ENCODE measurements around the gene SEMA5A. TPM values are rescaled to one million over a fixed set of nuclear protein-coding genes. Genes with fewer than 3 reads are reported as not detected.

The SEMA5A gene
- polyA plus RNA-seq, 3 donors: not detected

GRCh38 chr5:9482381-9482780 is 63.5 kb downstream of the SEMA5A start:
- Histone ChIP-seq H3K27me3 (ENCODE audit: control insufficient read depth in 2 of 2, insufficient read depth in 2 of 2, low read length in 2 of 2) (no peaks in the 10 kb centered on the region), H3K9ac (ENCODE audit: insufficient read depth, low read length, poor library complexity, severe bottlenecking) (no peak overlapping the region), H3K4me3 (replicated peaks in 1 of 3; ENCODE audit: low read depth in 2 of 3, low read length in 3 of 3) (no peak overlapping the region), H3K9me3 (replicated peaks in 1 of 2; ENCODE audit: control insufficient read depth in 1 of 2, insufficient read depth in 1 of 2, low read length in 2 of 2) (peaks cover 18 to 19% of the 10 kb centered on the region in 2 donors), H3K4me1 (ENCODE audit: control insufficient read depth in 1 of 2, insufficient read depth in 2 of 2, low read length in 2 of 2) (no peaks in the 10 kb centered on the region), H2AFZ (ENCODE audit: insufficient read depth, low read depth, low read length, poor library complexity, severe bottlenecking) (no peak overlapping the region), H4K20me1 (ENCODE audit: insufficient read depth, low read length) (no peaks in the 10 kb centered on the region), H3K4me2 (replicated peaks; ENCODE audit: extremely low read depth, low read length, poor library complexity, severe bottlenecking) (no peak overlapping the region), H3K36me3 (replicated peaks in 1 of 2; ENCODE audit: control insufficient read depth in 1 of 2, insufficient read depth in 2 of 2, low read length in 2 of 2) (no peaks in the 10 kb centered on the region), H3K79me2 (ENCODE audit: insufficient read depth, low read length) (no peaks in the 10 kb centered on the region), H3K27ac (ENCODE audit: low read depth in 1 of 2, low read length in 2 of 2) (no peak overlapping the region)
- 100% methylated on average over 1 of the region's 2 CpGs for WGBS (ENCODE audit: insufficient coverage)
- intact Hi-C loops (cut with micrococcal nuclease): no loop called here
- Mint-ChIP-seq H3K27ac (no peak overlapping the region), H3K4me3 (no peak overlapping the region), H3K36me3 (no peaks in the 10 kb centered on the region), H3K4me1 (no peaks in the 10 kb centered on the region), H3K27me3 (ENCODE audit: low read depth in 3 of 3) (no peaks in the 10 kb centered on the region), H3K9me3 (peaks cover 7 to 39% (median 20%) of the 10 kb centered on the region in 7 donors)
- DNase-seq: no peak
- TF ChIP-seq, protein P1, sequence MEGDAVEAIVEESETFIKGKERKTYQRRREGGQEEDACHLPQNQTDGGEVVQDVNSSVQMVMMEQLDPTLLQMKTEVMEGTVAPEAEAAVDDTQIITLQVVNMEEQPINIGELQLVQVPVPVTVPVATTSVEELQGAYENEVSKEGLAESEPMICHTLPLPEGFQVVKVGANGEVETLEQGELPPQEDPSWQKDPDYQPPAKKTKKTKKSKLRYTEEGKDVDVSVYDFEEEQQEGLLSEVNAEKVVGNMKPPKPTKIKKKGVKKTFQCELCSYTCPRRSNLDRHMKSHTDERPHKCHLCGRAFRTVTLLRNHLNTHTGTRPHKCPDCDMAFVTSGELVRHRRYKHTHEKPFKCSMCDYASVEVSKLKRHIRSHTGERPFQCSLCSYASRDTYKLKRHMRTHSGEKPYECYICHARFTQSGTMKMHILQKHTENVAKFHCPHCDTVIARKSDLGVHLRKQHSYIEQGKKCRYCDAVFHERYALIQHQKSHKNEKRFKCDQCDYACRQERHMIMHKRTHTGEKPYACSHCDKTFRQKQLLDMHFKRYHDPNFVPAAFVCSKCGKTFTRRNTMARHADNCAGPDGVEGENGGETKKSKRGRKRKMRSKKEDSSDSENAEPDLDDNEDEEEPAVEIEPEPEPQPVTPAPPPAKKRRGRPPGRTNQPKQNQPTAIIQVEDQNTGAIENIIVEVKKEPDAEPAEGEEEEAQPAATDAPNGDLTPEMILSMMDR (IDR thresholded peaks at IDR 0.05): no peak

DNA sequence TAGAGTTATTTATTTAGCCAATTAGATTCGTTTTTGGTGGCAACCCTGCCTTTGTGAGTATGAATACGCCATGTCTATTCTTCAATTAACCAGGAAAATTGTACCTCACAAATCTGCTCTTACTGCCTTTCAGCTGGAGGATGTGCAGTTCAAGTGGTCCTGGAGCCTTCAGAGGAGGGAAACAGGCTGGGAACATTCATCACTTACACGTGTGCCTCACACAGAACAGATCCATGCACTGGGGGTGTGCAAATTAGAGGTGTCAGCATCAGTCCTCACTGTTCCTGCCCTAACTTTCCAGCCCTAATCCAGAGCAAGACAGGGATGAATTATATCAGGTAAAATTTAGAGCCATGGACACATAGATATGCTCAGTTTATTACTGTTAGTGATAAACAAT is 65.4 kb downstream of the SEMA5A start:
- Histone ChIP-seq H4K20me1 (ENCODE audit: insufficient read depth, low read length) (no peaks in the 10 kb centered on the region), H3K4me2 (replicated peaks; ENCODE audit: extremely low read depth, low read length, poor library complexity, severe bottlenecking) (no peak overlapping the region), H3K4me3 (replicated peaks in 1 of 3; ENCODE audit: low read depth in 2 of 3, low read length in 3 of 3) (no peak overlapping the region), H3K27me3 (ENCODE audit: control insufficient read depth in 2 of 2, insufficient read depth in 2 of 2, low read length in 2 of 2) (no peaks in the 10 kb centered on the region), H3K9me3 (replicated peaks in 1 of 2; ENCODE audit: control insufficient read depth in 1 of 2, insufficient read depth in 1 of 2, low read length in 2 of 2) (peaks cover 27 to 29% of the 10 kb centered on the region in 2 donors), H3K27ac (ENCODE audit: low read depth in 1 of 2, low read length in 2 of 2) (no peak overlapping the region), H3K9ac (ENCODE audit: insufficient read depth, low read length, poor library complexity, severe bottlenecking) (no peak overlapping the region), H3K36me3 (replicated peaks in 1 of 2; ENCODE audit: control insufficient read depth in 1 of 2, insufficient read depth in 2 of 2, low read length in 2 of 2) (no peaks in the 10 kb centered on the region), H2AFZ (ENCODE audit: insufficient read depth, low read depth, low read length, poor library complexity, severe bottlenecking) (no peak overlapping the region), H3K4me1 (ENCODE audit: control insufficient read depth in 1 of 2, insufficient read depth in 2 of 2, low read length in 2 of 2) (no peaks in the 10 kb centered on the region), H3K79me2 (ENCODE audit: insufficient read depth, low read length) (no peaks in the 10 kb centered on the region)
- Mint-ChIP-seq H3K4me1 (no peaks in the 10 kb centered on the region), H3K36me3 (no peaks in the 10 kb centered on the region), H3K9me3 (peaks cover 10 to 43% (median 24%) of the 10 kb centered on the region in 7 donors), H3K4me3 (no peak overlapping the region), H3K27me3 (ENCODE audit: low read depth in 3 of 3) (no peaks in the 10 kb centered on the region), H3K27ac (no peak overlapping the region)
- no CpG with 5 or more reads among the region's 3 CpGs for WGBS (ENCODE audit: insufficient coverage)
- no peak for DNase-seq
- intact Hi-C loops (cut with micrococcal nuclease): no loop called here
- TF ChIP-seq, protein P1 (IDR thresholded peaks at IDR 0.05): no peak
